Adrenal gland (tissue), 5 donors: Measurements from ENCODE around the gene TUBGCP5.

ENCODE experiments used
- CTCF ChIP-seq, 6 experiments: fragments of 450-650 bp in 4 of 6; fragments of 200-600 bp in 2 of 6; sonication (generic) in 1 of 6; IDR thresholded peaks; 1 replicate in 5 of 6; 2 replicates in 1 of 6; pipeline versions ENCODE4 v1.5.1 to v1.8.0; 2016 to 2021; ENCODE audit warnings: antibody characterized with exemption in 6 of 6, mild to moderate bottlenecking in 2 of 6, moderate library complexity in 1 of 6
- POLR2A ChIP-seq, 2 donors: fragments of 450-650 bp; IDR thresholded peaks; one replicate each; pipeline ENCODE4 v1.6.1; 2017; ENCODE audit warnings: antibody characterized with exemption in 2 of 2, mild to moderate bottlenecking in 2 of 2, moderate library complexity in 1 of 2
- donor health status: DM: no; HTN: no; CAD: no.

- TF ChIP-seq CTCF (IDR thresholded peaks at IDR 0.05) (no peak), POLR2A (IDR thresholded peaks at IDR 0.05) (no peak)
These were observed 15.9 kb upstream of the TUBGCP5 start for GRCh38 chr15:23055316-23055715.
